GM23338 (cell line): Measurements from ENCODE around the gene CCDC12. TPM values are rescaled to one million over a fixed set of nuclear protein-coding genes. Genes with fewer than 3 reads are reported as not detected.
A peak's percentile ranks its signal among the peaks of the same experiment; 100 is the strongest.

Experiments used
- ATAC-seq: fragments of 200-7000 bp; cut with Tn5 transposase; 3 replicates; pipeline ENCODE4 v1.9.1; 2020
- DNase-seq: peaks from one replicate; pipeline ENCODE4 v3.0.0-alpha.2; 2015; ENCODE audit warnings: low spot score
- H2AFZ ChIP-seq: fragments of 200-600 bp; sonication (generic); 2 replicates; pipeline ENCODE4 v1.8.0; 2016; ENCODE audit warnings: antibody characterized with exemption, mild to moderate bottlenecking, moderate library complexity
- H3F3A ChIP-seq: fragments of 200-600 bp; sonication (generic); replicated peaks from 2 replicates; pipeline ENCODE4 v1.8.0; 2017; ENCODE audit warnings: antibody characterized with exemption, mixed run types, low read depth
- H3K27ac ChIP-seq: fragments of 200-600 bp; sonication (generic); 2 replicates; pipeline ENCODE4 v1.6.1; 2016; ENCODE audit warnings: low read depth
- H3K27me3 ChIP-seq: fragments of 200-600 bp; sonication (generic); 2 replicates; pipeline ENCODE4 v1.8.0; 2016; ENCODE audit warnings: mild to moderate bottlenecking, mixed run types, moderate library complexity; ENCODE audit not compliant: insufficient read depth
- H3K36me3 ChIP-seq: fragments of 200-600 bp; sonication (generic); 2 replicates; pipeline ENCODE4 v1.8.0; 2016; ENCODE audit warnings: mild to moderate bottlenecking; ENCODE audit not compliant: insufficient read depth
- H3K4me1 ChIP-seq: fragments of 200-600 bp; sonication (generic); 2 replicates; pipeline ENCODE4 v1.8.0; 2016; ENCODE audit warnings: mild to moderate bottlenecking, moderate library complexity; ENCODE audit not compliant: insufficient read depth
- H3K4me2 ChIP-seq: fragments of 200-600 bp; sonication (generic); 2 replicates; pipeline ENCODE4 v1.7.1; 2017; ENCODE audit warnings: mixed run types
- H3K4me3 ChIP-seq: fragments of 200-600 bp; sonication (generic); 2 replicates; pipeline ENCODE4 v1.6.1; 2016; ENCODE audit warnings: mixed run types
- H3K79me2 ChIP-seq: fragments of 200-600 bp; sonication (generic); replicated peaks from 2 replicates; pipeline ENCODE4 v1.8.0; 2017; ENCODE audit warnings: mild to moderate bottlenecking; ENCODE audit not compliant: insufficient read depth
- H3K9me2 ChIP-seq: fragments of 200-600 bp; sonication (generic); 2 replicates; pipeline ENCODE4 v1.8.0; 2017; ENCODE audit not compliant: insufficient read depth
- H4K20me1 ChIP-seq: fragments of 200-600 bp; sonication (generic); replicated peaks from 2 replicates; pipeline ENCODE4 v1.8.0; 2017; ENCODE audit warnings: mild to moderate bottlenecking; ENCODE audit not compliant: insufficient read depth
- H3K27ac Mint-ChIP-seq: 2 replicates; pipeline ENCODE4 v1.8.0; 2020; ENCODE audit warnings: inconsistent platforms, mild to moderate bottlenecking, moderate library complexity, mixed read lengths
- H3K27me3 Mint-ChIP-seq: 3 replicates; pipeline ENCODE4 v1.8.0; 2022; ENCODE audit warnings: low read depth, mild to moderate bottlenecking, moderate library complexity, mixed read lengths, inconsistent platforms; ENCODE audit not compliant: insufficient read depth, poor library complexity
- H3K36me3 Mint-ChIP-seq: 3 replicates; pipeline ENCODE4 v1.8.0; 2021; ENCODE audit warnings: low read depth, mild to moderate bottlenecking, inconsistent platforms, moderate library complexity, mixed read lengths
- H3K4me1 Mint-ChIP-seq: 3 replicates; pipeline ENCODE4 v1.8.0; 2020; ENCODE audit warnings: mild to moderate bottlenecking, inconsistent platforms, mixed read lengths
- H3K4me3 Mint-ChIP-seq: 3 replicates; pipeline ENCODE4 v1.8.0; 2021; ENCODE audit warnings: moderate library complexity, mild to moderate bottlenecking, inconsistent platforms, mixed read lengths
- H3K9me3 Mint-ChIP-seq: 3 replicates; pipeline ENCODE4 v1.8.0; 2020; ENCODE audit warnings: moderate library complexity, mild to moderate bottlenecking, inconsistent platforms, mixed read lengths
- CREB1 ChIP-seq: fragments of 250-450 bp; sonication (Bioruptor Pico); IDR thresholded peaks from 2 replicates; pipeline ENCODE4 v1.5.0; 2020; ENCODE audit warnings: low read depth, mild to moderate bottlenecking, moderate library complexity
- CTCF ChIP-seq, 2 experiments: fragments of 200-600 bp in 1 of 2; sonication (generic) in 1 of 2; conservative IDR thresholded peaks; 2 replicates each; pipeline versions ENCODE4 v1.5.1 to v1.6.1; 2016 to 2017; ENCODE audit warnings: antibody characterized with exemption in 2 of 2, low read depth in 2 of 2, mild to moderate bottlenecking in 2 of 2, moderate library complexity in 1 of 2
- ETS1 ChIP-seq: IDR thresholded peaks from 2 replicates; pipeline ENCODE4 v1.6.1; 2016; ENCODE audit warnings: antibody characterized with exemption
- EZH2 ChIP-seq: fragments of 200-600 bp; sonication (generic); IDR thresholded peaks from one replicate; pipeline ENCODE4 v1.8.0; 2017; ENCODE audit warnings: antibody characterized with exemption, mild to moderate bottlenecking, low read depth; ENCODE audit not compliant: unreplicated experiment
- EZH2phosphoT487 ChIP-seq: fragments of 200-600 bp; sonication (generic); IDR thresholded peaks from one replicate; pipeline ENCODE4 v1.8.1; 2018; ENCODE audit warnings: antibody characterized with exemption; ENCODE audit not compliant: unreplicated experiment
- JUNB ChIP-seq: IDR thresholded peaks from one replicate; pipeline ENCODE4 v1.6.1; 2016; ENCODE audit warnings: antibody characterized with exemption; ENCODE audit not compliant: unreplicated experiment
- NANOG ChIP-seq: IDR thresholded peaks from 2 replicates; pipeline ENCODE4 v1.6.1; 2016; ENCODE audit warnings: antibody characterized with exemption, borderline replicate concordance
- POLR2AphosphoS5 ChIP-seq: IDR thresholded peaks from 2 replicates; pipeline ENCODE4 v1.6.1; 2016; ENCODE audit warnings: antibody characterized with exemption, low read depth
- REST ChIP-seq: IDR thresholded peaks from one replicate; pipeline ENCODE4 v1.6.1; 2018; ENCODE audit warnings: antibody characterized with exemption; ENCODE audit not compliant: unreplicated experiment
- STAT1 ChIP-seq: IDR thresholded peaks from one replicate; pipeline ENCODE4 v1.6.1; 2016; ENCODE audit warnings: antibody characterized with exemption; ENCODE audit not compliant: unreplicated experiment
- ZNF331 ChIP-seq: fragments of 250-450 bp; sonication (Bioruptor Pico); IDR thresholded peaks from 2 replicates; pipeline ENCODE4 v1.5.0; 2020; ENCODE audit warnings: low read depth, mild to moderate bottlenecking, moderate library complexity
- polyA plus RNA-seq: library from polyadenylated mRNA; unstranded; fragments of >200 nt; fragmentation: Nextera tagmentation; extraction: Ambion mirVana; gene quantifications from 2 replicates; pipeline ENCODE4 v1.2.1, GENCODE V29; 2016
- total RNA-seq: library from RNA; depleted of rRNA; stranded (reverse); fragments of >200 nt; shearing (Covaris generic); gene quantifications from 2 replicates; pipeline ENCODE4 v1.2.3, GENCODE V29; 2014

The CCDC12 gene
- total and polyA plus RNA-seq, 2 experiments from 2014 or later: 42.9 to 133 TPM

- H3K27me3 Mint-ChIP-seq: peaks cover 8% of the 10 kb centered on the region
- Histone ChIP-seq H3K27ac (0 out of 2 replicates have a peak overlapping the region, but pooled peaks have one; percentile 55), H2AFZ (no peak overlapping the region), H4K20me1 (peaks cover 41% of the 10 kb centered on the region), H3K4me3 (no peak overlapping the region), H3K27me3 (no peaks in the 10 kb centered on the region), H3K79me2 (peaks cover 81% of the 10 kb centered on the region), H3F3A (no peaks in the 10 kb centered on the region), H3K4me1 (peaks cover 31% of the 10 kb centered on the region), H3K9me2 (no peaks in the 10 kb centered on the region), H3K36me3 (no peaks in the 10 kb centered on the region), H3K4me2 (no peak overlapping the region)
- H3K27ac Mint-ChIP-seq: peak overlapping the region; percentile 25; the same call in 1 of the 2 replicates
- H3K4me1 Mint-ChIP-seq: peaks cover 52% of the 10 kb centered on the region
- no peaks in the 10 kb centered on the region for H3K9me3 Mint-ChIP-seq
- H3K36me3 Mint-ChIP-seq: peaks cover 37% of the 10 kb centered on the region
- TF ChIP-seq REST (no peak), STAT1 (no peak), EZH2phosphoT487 (no peak), CTCF (conservative IDR thresholded peaks at IDR 0.05; ENCODE audit: low read depth in 2 of 2) (no peak), CREB1 (no peak), NANOG (no peak), JUNB (no peak), POLR2AphosphoS5 (no peak), ETS1 (no peak)
- DNase-seq (no peak), ATAC-seq (peak; percentile 28)
- H3K4me3 Mint-ChIP-seq: no peak overlapping the region
Measured at GRCh38 chr3:46942481-46943236, 33.9 kb downstream of the CCDC12 start.

- Histone ChIP-seq H3K4me1 (peaks cover 31% of the 10 kb centered on the region), H3K4me3 (no peak overlapping the region), H3K27me3 (no peaks in the 10 kb centered on the region), H2AFZ (no peak overlapping the region), H3K27ac (no peak overlapping the region), H3K36me3 (no peaks in the 10 kb centered on the region), H3F3A (no peaks in the 10 kb centered on the region), H3K9me2 (no peaks in the 10 kb centered on the region), H3K4me2 (no peak overlapping the region), H3K79me2 (peaks cover 75% of the 10 kb centered on the region), H4K20me1 (peaks cover 45% of the 10 kb centered on the region)
- Mint-ChIP-seq H3K4me1 (peaks cover 53% of the 10 kb centered on the region), H3K4me3 (no peak overlapping the region), H3K27me3 (peaks cover 7% of the 10 kb centered on the region), H3K9me3 (no peaks in the 10 kb centered on the region), H3K27ac (no peak overlapping the region), H3K36me3 (peaks cover 38% of the 10 kb centered on the region)
- DNase-seq (no peak), ATAC-seq (no peak)
- no peak for TF ChIP-seq POLR2AphosphoS5
- TF ChIP-seq JUNB: no peak
- no peak for TF ChIP-seq ZNF331
- TF ChIP-seq EZH2: no peak
- TF ChIP-seq EZH2phosphoT487: no peak
- no peak for TF ChIP-seq STAT1
- no peak for TF ChIP-seq CTCF (conservative IDR thresholded peaks at IDR 0.05; ENCODE audit: low read depth in 2 of 2)
Measured at GRCh38 chr3:46942076-46942475, 34.5 kb downstream of the CCDC12 start.
